Measurements from ENCODE around the gene TSNAXIP1. TPM values are rescaled to one million over a fixed set of nuclear protein-coding genes. Genes with fewer than 3 reads are reported as not detected.

Gene TSNAXIP1
- total and polyA plus RNA-seq, 3 donors from 2014 or later = 31.3 to 93.7 (median 40.4) TPM

- Histone ChIP-seq H3K36me3 (ENCODE audit: low read depth, missing control alignments) (no peaks in the 10 kb centered on the region), H3K27me3 (no peaks in the 10 kb centered on the region), H3K9me3 (no peaks in the 10 kb centered on the region), H3K27ac (no peak overlapping the region), H3K4me3 (no peak overlapping the region), H3K4me1 (peaks cover 12% of the 10 kb centered on the region)
- no peak for TF ChIP-seq POLR2A (IDR thresholded peaks at IDR 0.05)
- TF ChIP-seq CTCF (IDR thresholded peaks at IDR 0.05) = no peak
- WGBS, 2 donors = 95 to 100% methylated on average over 2 of the region's 2 CpGs
- DNase-seq = no peak
- intact Hi-C loops (cut with DNase I; ENCODE audit: low total_unique reads) = no loop called here
Observed at GRCh38 chr16:67801883-67802282, 4.8 kb upstream of the TSNAXIP1 start.

DNA sequence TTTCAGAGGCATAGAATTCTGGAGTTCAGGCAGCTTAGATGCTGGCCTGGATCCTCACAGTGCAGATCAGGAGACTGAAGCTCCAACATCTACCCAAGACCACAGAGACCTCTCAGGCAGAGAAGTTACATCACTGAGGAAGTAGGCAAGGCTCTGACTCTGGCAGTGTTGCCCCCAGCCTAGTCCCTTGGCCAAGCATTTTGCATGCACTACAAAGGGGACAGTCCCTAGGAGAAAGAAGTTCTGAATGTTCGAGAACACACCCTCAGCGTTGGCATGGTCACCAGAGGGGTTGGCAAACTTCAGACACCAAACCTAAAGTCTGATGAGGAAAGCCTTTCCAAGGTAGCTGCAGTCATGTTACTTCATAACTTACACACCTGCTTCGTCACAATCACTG, 2.8 kb upstream of the TSNAXIP1 start:
- no peaks in the 10 kb centered on the region for H3K36me3 ChIP-seq (ENCODE audit: low read depth, missing control alignments)
- H3K9me3 ChIP-seq = no peaks in the 10 kb centered on the region
- no peak overlapping the region for H3K27ac ChIP-seq
- WGBS, 2 donors = 90 to 96% methylated on average over 3 of the region's 3 CpGs
- DNase-seq = no peak
- intact Hi-C loops (cut with DNase I; ENCODE audit: low total_unique reads) = no loop called here
- peaks cover 12% of the 10 kb centered on the region for H3K4me1 ChIP-seq
- H3K4me3 ChIP-seq = no peak overlapping the region
- no peak for TF ChIP-seq POLR2A (IDR thresholded peaks at IDR 0.05)
- TF ChIP-seq CTCF (IDR thresholded peaks at IDR 0.05) = no peak
- no peaks in the 10 kb centered on the region for H3K27me3 ChIP-seq

DNA sequence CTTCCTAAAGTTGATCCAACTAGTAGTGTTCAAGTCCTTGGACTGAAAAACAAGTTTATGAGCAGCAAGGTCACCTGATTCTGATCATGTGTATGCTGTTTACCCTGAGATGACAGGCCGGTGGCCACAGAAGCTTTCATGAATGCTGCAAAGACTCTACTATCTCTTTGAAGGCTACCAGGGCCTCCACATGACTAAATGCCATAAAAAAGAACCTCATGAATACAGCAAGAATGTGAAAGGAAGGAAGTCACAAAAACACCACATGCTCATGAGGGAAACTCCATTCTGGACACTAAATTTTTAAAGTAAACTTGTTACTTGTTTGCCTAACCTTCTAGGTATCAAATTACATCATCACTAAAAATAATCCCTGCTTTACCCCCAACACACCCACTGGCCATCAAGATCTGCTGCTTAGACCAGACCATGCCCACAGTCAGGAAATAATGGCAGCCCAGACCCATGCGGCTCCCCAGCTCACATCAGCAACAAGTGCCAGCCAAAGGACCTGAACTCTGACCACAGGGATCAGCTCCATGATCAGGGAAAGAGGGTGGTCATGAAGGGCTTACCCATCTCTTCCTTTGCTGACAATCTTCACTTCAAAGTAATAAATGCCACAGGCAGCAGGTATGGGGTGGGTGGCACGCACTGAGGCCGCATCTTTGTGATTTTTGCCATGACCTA, 1.7 kb upstream of the TSNAXIP1 start:
- TF ChIP-seq POLR2A (IDR thresholded peaks at IDR 0.05) (no peak), CTCF (IDR thresholded peaks at IDR 0.05) (no peak)
- Histone ChIP-seq H3K4me1 (peaks cover 12% of the 10 kb centered on the region), H3K9me3 (no peaks in the 10 kb centered on the region), H3K36me3 (ENCODE audit: low read depth, missing control alignments) (no peaks in the 10 kb centered on the region), H3K27me3 (no peaks in the 10 kb centered on the region), H3K4me3 (no peak overlapping the region), H3K27ac (no peak overlapping the region)
- intact Hi-C loops (cut with DNase I; ENCODE audit: low total_unique reads) = no loop called here
- DNase-seq = no peak
- WGBS, 2 donors = 71 to 77% methylated on average over 4 of the region's 4 CpGs

DNA sequence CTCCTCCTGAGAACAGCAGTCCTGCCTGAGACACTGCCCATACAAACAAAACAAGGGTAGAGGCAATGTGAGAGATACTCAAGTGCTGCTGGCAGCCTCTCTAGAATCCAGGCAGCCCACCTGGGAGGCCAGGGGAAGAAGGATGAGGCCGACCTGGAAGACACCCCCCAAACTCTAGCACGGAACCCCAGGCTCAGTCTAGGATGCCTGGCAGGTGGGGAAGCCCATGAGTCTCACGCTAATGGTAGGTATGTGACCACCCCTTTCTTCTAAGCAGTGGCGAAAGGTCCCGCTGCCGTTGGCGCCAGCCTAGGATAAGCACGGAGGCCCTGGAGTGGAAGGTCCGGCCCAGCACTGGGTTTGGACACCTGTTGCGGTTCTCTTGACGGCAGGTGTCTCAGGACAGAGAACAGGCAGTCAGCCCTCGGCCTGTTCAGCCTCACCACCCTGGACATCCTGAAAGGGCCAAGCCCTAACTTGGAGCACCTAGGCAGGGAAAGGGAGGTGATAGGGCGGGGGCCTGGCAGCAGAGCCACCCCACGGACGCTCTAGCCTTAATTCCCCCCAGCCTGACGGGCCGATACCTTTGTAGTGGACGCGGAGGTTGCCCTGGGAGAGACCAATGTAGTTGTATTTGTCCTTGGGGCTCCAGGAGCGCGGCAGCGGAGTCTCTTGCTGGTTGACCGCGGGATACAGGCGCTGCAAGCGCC, 816 bp upstream of the TSNAXIP1 start:
- intact Hi-C loops (cut with DNase I; ENCODE audit: low total_unique reads) = no loop called here
- no peaks in the 10 kb centered on the region for H3K36me3 ChIP-seq (ENCODE audit: low read depth, missing control alignments)
- no peak for DNase-seq
- peaks cover 8% of the 10 kb centered on the region for H3K4me1 ChIP-seq
- TF ChIP-seq POLR2A (IDR thresholded peaks at IDR 0.05) (no peak), CTCF (IDR thresholded peaks at IDR 0.05) (no peak)
- H3K4me3 ChIP-seq = peak overlapping the region; percentile 94 to 98
- no peaks in the 10 kb centered on the region for H3K9me3 ChIP-seq
- 0 to 1% methylated on average over 18 to 19 of the region's 26 CpGs for WGBS, 2 donors
- H3K27ac ChIP-seq = peak overlapping the region; percentile 64 to 70
- H3K27me3 ChIP-seq = no peaks in the 10 kb centered on the region
